Activated naive CD4-positive, alpha-beta T cell (primary cell): ENCODE data around the gene SUCLG1.

Experiments used
- DNase-seq, 4 experiments: peaks; one replicate each; lab custom pipeline; 2025; lab: John Stamatoyannopoulos, UW

Gene SUCLG1

DNA sequence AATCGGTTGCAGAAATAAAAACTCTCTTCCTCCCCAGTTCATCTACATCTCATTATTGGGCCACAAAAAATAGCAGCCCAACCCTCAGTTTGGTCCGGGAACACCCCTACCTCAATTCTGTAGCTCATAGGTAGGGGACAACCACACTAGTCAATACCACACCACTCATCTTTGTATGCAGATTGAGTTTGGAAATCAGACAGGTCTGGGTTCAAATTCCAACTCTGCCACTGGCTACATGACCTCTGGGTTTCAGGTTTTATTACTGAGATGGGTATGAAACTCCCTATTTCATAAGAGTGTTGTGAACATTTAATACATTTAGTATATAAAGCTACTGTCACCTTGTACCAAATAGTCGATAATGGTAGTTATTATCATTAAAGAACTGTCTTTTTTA, 2.2 kb upstream of the SUCLG1 start:
- no peak for DNase-seq

DNA sequence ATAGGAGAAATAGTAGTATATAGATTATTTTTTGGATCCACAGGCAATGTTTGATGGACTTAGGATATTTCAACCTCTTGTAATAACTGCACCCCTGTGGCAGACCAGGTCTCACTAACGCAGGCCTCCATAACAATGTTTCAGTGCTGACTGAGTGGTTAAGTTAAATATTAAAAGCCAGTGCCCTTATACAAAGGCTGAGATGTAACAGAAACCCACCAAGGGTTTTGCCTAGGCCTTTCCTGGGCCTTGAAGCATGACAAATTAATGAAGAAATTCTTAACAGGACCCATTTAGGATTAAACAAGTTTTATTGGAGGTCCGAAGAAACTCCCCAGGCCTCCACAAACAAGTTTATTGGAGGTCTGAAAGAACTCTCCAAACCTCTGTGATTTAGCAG, 1.6 kb upstream of the SUCLG1 start:
- DNase-seq: no peak

DNA sequence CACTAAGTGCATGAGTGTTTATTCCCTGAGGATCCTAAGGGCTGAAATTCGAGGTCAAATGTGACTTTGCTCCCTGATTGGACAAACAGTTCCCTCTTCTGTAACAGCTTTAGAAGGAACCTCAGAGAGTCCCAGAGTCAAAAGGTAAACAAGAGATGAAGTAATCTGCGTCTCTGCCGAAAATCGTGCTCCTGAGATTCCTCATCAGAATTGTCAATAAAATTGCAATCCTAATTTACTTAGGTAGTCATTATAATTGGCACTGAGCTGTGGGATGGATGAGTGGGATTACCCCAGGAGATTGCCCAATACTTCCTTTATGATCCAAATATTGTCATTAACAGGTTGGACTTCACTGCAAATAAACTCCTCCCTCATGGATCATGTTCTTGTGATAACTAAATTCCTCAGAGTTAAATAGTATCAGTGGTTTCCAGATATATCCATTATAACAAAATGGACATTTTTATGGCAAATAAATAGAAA, 907 bp upstream of the SUCLG1 start:
- no peak for DNase-seq

DNA sequence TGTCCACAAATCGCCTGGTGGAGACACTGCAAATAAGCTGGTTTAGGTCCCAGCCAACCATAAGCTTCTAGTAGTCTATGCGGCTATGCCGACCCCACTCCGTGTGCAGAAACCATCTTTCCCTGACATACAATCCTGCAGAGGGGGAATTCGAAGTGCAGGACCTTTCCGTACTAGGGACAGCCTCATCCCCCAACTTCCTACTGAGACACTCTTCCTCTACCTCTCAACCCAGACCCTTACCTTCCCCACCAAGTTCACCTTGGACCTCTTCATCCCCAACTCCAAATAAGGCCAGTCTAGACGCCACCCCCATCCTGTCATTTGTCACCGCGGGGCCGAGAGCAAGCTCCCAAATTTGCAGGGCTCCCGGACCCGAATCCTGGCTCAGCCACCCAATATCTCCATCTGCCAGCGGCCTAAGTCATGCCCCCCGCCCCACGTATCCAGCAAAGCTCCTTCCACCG, 496 bp downstream of the SUCLG1 start:
- peak in 2 of 4 experiments; percentile 3 to 25 for DNase-seq

DNA sequence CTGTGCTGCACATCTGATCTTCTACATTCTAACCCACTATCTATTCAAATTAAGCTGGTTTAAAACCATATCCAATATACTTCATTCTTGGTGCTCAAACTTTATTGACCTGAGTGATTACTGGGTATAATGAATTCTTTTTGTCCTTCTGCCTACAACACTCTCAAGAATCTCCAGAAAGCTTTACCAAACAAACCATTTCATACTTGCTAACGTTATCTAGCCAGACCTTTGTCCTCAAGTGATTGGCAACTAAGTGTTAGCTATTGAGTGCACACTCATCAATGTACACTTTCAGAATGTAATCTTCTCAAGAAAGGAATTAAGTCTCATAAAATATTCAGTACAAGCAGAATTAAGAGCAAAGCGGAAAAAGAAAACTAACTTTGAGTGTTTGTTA, 1.4 kb downstream of the SUCLG1 start:
- DNase-seq: no peak

DNA sequence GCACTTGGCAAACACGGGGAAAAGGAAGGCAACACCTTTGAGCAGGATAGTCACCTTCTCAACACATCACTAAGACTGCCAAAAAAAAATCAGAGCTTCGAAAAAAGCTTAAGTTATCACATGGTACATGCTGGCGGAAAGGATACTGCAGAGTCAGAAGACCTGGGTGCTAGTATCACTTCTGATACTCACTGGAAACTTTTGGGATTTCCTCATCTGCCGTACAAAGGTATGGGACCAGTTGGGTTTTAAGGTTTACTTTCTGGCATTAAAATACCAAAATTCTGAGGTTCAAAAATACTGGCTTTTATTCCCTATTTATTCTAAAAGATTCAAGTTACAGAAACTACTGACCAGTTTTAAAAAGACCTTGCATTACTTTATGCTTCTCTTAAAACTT, 2.9 kb downstream of the SUCLG1 start:
- no peak for DNase-seq

DNA sequence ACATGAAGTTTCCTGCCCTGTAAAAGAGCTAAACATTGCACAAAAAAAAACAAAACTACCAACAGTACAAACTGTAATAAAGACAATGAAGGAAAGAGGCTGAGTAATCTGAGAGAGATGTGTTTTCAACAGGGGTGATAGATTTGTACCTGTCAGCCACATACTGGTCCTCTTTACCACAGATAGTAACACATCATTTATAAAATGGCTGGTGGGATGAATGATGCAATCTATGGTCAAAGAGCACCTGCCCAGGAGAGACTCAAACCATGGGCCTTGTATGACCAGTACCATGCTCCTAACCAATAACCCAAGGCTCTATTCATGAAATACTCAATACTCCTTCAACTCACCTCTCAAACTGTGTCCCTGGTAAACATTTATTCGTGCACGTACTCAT, 4.5 kb downstream of the SUCLG1 start:
- DNase-seq: no peak

DNA sequence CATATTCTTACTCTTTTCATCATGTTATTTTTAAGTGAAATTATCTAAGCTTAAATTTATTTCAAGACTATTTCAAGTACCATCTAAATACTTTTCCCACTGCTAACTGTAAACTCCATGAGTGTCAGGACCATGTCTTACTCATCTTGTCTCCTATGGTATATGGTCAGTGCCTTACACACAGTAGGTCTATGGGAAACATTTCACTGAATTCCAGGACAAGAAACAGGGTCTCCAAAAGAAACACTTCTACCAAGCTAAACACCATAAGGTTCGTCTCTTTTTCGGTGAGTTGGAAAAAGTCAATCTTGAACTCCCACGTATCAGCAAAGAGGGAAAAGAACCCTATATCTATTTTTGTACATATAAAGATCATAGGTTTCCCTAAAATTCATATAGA, 6.5 kb downstream of the SUCLG1 start:
- no peak for DNase-seq

DNA sequence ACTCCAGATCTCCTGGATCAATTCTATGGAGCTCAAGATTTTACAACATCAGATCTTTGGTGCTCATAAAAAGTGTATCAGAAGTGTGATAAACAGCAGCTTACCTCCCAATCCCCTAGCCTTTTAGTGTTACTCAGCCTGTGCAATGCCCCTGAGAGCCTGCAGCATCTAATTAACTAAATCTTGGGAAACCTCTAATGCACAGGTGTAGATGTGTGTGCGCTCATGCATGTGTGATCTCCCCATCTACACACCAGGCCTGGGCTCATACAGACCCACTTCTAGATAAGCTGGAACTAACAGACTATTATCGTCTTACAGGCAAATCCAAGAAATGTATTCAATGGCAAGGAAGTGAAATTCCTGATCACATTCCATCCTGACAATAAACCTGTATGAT, 7.5 kb downstream of the SUCLG1 start:
- DNase-seq: no peak

DNA sequence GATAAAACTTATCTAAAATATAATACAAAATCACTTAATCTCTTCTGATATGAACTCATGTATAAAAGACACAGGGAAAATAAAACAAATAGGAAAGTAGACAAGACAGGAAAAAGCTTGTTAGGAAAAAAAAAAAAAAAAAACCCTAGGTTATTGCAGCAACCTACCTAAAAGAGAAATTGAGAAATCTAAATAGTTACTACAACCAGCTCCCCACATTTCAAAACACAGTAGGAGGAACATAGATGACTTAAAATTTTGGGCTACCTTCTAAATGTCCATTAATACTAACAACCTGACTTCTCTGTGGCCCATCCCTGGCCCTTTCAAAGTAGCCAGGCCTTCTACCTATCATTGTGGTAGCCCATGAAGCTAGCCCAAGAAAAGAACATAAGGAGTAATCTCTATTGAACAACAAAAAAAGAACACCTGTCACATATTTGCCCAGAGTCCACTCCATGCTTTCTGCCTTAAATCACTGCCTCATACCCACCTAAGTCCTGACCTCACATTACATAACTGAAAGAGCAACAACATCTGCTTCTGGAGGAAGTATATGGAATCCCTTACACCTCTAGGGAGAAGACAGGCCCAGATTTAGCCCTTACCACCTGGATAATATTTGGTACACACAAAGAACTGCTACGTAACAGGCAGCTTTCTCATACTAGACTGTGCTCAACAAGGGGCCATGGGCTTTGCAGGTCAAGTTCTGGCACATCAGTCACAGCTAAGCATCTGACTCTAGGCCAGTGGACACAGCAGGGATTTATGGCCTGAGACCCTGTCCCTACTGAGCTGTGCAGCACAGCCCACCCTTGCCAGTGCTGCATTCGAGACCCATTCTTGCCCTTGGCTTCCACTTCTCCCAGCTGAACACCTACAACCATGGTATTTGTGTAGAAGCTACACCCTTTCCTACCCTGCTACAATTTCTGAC, 8.5 kb downstream of the SUCLG1 start:
- DNase-seq: no peak

DNA sequence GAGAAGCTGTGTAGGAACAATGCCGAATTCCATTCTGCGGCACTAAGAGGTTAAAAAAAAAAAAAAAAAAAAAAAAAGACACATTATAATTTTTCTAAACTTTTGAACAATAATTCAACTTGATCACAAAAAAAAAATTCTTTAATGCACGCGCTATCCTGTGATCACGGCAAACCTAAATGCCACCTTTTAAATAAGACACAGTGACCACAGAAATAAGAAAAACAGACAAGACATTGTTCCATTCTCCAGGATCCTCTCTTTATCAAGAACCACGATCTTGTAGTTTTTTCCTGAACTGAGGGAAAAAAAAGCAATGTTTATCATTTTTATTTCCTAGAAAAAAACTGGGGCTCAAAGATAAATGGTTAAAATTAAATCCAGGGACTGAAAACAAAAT, 9.4 kb downstream of the SUCLG1 start:
- no peak for DNase-seq

DNA sequence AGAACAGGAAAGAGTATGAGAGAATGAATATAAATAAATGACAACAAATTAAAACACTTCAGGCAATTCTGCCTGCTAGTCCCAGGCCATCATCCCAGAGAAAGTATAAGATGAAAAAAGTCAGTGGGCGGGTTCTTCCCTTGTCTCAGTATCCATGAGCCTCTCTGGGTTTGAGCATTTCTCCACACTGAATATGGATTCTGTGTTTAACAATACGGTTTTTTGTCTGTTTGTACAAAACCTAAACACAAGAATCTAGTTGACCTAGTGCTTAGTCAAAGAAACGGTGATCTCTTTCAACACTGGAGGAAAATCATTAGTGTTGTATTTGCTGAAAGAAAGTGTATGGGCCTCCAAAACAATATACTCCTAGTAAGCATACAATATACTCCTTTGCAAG, 10.0 kb downstream of the SUCLG1 start:
- no peak for DNase-seq

DNA sequence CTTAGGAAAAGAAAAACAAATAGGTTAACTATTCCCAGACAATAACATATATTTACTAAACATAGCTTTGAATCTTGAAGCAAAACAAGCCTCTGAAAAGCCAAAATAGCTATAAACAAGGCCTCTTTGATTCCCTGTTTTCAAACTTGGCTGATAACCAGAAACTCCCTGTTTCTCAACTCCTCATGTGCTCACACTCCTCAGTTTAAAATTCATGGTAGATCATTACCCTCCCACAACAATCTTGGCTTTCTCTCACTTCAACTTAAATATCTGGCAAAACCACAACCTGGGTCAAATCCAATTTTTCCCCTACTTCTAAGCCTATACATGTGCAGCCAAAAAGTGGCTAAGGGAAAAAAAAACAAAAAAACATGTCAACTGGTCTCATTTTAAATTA, 15.6 kb downstream of the SUCLG1 start:
- DNase-seq: no peak

DNA sequence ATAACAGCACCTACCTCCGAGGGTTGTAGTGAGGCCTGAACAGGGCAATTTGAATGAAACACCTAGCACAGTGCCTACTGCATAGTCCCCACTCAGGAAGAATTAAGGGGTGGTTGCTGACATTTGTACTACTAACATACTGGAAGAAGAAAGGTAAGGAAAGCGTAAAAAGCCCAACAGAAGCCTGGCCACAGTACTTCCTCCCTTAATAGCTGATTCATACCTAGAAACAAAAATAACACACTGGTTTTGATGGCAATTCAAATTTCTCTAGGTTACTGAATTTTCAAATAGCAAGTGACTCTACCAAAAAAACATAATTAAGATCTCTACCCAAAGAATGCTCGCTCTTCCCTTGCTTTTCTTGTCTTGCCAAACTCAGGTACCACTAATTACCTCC, 16.2 kb downstream of the SUCLG1 start:
- DNase-seq: no peak

DNA sequence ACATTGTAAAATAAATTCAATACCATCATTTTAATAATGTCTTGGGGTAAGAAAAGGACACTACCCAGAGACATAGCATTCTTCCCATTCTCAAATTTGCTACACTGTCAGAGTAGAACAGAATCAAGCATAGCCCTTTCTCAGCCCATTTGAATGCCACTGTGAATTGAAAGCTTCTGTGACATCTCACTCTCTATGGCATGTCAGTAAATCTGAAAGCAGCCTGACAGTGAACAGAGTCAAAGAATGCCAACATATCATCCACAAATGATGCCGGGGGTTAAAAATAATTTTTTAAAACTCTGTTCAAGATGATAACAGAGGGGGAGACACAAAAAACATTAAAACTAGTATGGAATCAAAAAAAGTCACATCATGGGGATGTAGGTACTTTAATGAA, 17.6 kb downstream of the SUCLG1 start:
- DNase-seq: no peak

DNA sequence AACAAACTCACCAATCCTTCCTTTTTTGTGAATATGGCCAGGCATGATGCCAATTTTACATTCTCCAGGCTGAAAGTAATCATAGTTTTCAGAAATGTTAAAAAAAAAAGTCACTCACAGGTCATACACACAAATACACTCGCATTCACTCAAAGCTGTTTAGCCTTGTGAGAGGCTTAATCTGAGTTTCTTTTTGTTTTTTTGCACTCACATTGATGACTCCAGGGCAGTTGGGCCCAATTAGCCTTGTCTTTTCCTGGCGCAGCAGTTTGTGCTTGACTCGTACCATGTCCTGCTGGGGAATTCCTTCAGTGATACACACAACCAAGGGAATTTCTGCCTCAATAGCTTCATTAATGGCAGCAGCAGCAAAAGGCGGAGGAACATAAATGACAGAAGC, 18.0 kb downstream of the SUCLG1 start:
- no peak for DNase-seq

DNA sequence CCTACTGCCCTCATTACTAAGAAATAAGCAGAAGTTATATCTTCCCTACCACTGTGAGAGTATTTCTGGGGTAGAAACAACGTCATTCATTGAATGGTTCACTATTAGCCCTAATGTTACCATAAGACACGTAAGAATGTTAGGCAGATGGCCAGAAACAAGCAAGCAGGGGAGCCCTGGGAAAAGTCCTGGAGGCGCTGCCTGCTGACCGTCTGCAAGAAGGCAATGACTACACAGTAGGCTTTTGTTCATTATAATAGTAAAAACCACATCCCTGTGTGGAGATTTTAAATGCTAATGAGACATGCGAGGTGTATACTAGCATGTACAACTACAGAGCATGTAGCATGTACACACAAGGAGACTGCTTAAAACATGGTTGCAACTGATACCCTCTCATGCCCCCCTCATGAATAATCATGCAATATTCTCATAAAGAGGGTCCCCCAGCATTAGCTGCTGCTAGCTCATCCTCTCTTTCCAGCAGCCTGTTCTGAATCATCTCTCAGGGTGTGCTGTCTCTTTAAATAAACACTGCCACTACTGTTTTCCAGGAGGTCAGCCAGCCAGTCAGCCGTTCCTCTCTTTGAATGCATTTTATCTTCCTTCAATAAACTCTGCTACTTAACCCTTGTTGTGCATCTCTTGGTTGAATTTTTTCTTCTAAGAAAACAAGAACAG, 23.6 kb downstream of the SUCLG1 start:
- no peak for DNase-seq

DNA sequence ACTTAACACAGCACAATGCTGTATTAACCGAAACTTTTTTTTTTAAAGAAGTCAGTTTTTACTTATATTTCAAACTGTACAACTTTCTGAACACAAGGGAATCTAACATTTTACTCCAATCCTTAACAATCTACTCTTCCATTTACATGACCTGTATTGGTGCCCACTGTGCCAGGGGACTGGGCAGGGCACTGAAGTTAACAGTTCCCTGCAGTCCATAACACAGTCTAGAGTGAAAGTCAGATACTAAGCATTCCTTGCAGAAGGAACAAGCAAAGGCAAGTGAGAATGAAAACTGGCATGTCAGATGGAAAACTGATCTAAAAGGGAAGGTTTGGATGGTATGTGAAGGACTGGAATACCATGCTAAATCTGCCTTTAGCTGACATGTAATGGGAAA, 29.8 kb downstream of the SUCLG1 start:
- DNase-seq: no peak

DNA sequence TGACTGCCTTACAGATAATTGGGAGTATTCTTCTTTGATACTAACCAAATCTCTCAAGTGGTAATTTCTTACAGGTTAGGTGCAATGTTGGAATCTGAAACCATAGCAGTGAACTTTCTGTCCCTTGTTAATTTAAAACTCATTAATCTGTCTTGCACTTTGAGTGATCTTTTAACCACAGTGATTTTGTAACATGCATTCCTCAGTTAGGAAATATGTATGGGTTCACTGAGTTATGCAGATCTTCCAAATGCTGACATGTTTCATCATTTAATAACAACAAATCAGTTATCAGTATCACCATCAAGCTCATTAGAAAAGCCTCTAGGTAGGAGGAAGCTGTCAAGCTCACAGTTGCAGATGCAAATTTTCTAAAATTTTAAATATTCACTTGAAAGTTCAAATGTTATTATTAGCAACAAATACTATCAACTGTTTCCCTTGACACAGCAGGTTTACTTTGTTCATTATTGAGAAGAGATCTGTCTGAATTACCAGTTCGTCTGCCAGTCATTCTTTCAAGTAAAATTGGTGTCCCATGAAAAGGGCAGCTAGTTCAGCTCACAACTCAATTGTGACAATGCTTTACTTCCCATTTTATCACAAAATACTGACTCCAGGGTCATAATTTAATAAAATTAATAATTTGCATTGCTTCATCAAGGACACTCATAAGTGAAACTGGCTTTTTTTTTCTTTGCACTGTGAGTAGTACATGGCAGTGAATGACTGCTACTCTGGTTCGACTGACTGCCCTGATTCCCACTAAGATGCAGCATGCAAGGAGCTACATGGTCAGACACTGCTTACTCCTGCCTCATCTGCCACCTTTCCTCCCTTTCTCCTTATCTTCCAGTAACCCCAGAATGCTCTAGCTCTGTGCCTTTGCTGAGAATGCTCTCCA, 31.6 kb downstream of the SUCLG1 start:
- no peak for DNase-seq

DNA sequence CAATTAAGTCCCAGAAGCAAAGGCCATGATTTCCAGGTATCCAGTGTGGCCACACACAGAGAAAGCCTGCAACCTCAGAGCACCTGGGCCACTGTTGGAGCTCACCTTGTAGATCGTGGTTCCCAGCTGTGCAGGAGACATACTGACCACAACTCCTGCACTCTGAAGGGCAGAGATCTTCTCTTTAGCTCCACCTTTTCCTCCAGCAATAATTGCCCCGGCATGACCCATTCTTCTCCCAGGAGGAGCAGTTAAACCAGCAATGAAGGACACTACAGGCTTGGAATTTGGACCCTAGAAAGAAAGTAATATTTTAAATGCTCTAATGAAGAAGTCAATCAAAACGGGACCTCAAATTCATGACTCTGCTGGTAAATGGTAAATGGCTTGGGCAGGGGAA, 33.8 kb downstream of the SUCLG1 start:
- DNase-seq: no peak

DNA sequence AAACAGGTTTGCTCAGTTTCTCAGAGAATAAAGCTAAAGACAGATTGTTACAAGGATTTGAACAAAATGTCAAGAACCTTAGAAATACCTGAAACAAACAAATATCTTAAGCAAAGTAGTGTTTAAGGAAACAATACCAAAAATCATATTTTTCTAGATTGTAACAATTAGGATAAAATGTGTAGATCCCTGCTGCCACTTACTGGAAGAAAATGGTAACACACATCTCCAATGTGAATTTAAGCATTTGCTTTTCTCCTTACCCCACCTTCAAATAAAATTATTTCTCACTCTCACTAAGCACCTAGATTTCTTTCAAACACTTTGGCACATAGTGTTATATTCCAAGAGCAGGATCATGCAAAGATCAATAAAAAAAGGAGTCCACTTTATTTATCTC, 34.9 kb downstream of the SUCLG1 start:
- no peak for DNase-seq

DNA sequence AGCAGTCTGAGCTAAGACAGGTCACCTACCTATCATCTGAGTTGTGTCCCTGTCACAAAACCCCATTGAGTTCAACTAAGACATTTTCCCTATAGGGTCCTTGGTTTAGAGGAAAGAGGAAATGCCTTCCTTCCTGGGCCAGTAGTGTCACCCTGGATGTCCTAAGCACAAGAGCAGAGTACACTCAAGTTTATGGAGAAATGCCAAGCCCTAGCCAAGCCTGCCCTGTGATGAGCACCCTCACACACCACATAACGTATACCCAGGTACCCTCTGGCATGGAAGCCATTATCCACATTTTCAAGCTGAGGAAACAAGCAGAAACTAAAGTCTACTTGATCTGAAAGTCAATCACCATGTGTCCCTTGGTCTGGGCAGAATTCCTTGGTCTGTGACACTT, 37.3 kb downstream of the SUCLG1 start:
- DNase-seq: no peak
